C1 segment of cervical spinal cord (tissue), 14 donors: ENCODE measurements around the gene BICRA.
A peak's percentile ranks its signal among the peaks of the same experiment; 100 is the strongest.

ENCODE experiments used
- DNase-seq, 14 donors: peaks; one replicate each; lab custom pipeline; 2025; lab: John Stamatoyannopoulos, UW

BICRA gene

GRCh38 chr19:47601180-47601904 lies 7.6 kb upstream of the BICRA start:
- DNase-seq, result no peak

- no peak for DNase-seq
Observed at GRCh38 chr19:47603706-47604565, 5.0 kb upstream of the BICRA start.

- DNase-seq, result no peak
Observed at GRCh38 chr19:47607564-47608073, 1.3 kb upstream of the BICRA start.

DNA sequence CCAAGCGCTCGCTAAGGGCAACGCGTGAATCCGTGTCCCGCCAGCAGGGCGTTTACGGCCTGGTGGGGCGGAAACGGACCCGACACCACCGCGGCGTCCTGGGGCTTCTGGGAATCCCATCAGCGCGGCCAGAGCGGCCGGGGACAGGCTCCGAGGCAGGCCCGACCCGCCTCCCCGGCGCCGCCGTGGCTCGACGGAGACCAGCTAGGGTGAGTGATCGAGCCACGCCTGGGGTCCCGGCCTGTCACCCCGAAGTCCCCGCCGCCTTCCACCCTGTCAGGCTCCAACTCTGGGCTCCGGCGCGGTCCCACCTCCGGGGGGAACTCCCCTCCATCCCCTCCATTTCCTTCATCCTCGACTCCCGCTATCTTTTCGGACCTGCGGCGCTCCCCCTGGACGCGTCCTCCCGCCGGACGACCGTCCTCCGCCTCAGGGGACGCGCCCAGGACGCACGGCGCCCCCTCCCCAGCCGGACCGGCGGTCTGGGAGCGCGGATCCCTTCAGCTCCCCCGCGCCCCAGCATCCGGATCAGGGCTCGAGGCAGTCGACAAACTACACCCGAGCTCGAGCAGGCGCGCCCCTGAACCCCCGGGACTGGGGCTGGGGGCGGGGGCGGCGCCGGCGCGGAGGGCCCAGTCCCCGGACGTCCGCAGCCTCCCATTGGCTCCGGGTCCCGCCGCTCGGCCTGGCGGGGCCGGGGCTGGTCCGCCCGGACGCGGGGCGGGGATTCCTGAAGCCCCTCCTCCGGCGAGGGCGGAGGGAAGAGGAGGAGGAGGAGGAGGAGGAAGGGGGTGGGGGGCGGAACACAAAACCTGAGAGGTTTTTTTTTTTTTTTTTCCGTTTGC lies 638 bp upstream of the BICRA start:
- peak; percentile 42 to 95 (median 86) for DNase-seq

- peak in 9 of 14 donors; percentile 16 to 71 (median 31) for DNase-seq
Observed at GRCh38 chr19:47609906-47610894, 1.3 kb downstream of the BICRA start.

- no peak for DNase-seq
Observed at GRCh38 chr19:47610902-47611301, 2.0 kb downstream of the BICRA start.

GRCh38 chr19:47613165-47614020 lies 4.5 kb downstream of the BICRA start:
- peak in 5 of 14 donors; percentile 27 to 60 (median 36) for DNase-seq

DNA sequence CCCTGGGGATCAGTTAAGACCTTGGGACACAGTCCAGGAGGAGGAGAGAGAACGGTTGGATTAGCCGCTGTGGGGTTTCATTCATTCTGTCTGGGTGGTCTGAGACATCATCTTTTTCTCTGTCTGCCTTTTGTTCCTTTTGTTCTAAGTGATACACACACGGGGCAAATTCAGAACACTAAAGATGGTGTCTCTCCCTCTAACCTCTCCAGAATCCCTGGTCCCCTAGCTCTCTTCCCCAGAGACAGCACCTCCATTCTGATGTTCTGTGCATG lies 5.0 kb downstream of the BICRA start:
- no peak for DNase-seq

- no peak for DNase-seq
Observed at GRCh38 chr19:47614559-47614958, 5.6 kb downstream of the BICRA start.

DNA sequence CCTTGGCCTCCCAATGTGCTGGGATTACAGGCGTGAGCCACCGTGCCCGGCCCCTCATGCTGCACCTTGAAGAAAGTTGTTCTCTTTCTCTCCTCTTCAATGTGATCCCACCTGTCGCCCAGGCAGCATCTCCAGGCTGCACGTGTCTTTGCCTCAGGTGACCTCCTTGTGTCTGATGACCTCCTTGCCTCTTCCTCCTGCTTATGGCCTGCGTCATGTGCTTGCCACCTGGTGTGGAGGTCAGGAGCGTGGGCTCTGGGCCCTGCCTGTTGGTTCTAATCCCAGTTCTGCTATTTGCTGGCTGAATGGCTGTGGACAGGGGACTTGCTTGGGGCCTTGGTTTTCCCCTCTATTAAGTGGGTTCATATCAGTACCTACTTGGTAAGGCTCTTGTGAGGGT lies 6.3 kb downstream of the BICRA start:
- peak in 1 of 14 donors; percentile 21 for DNase-seq

DNA sequence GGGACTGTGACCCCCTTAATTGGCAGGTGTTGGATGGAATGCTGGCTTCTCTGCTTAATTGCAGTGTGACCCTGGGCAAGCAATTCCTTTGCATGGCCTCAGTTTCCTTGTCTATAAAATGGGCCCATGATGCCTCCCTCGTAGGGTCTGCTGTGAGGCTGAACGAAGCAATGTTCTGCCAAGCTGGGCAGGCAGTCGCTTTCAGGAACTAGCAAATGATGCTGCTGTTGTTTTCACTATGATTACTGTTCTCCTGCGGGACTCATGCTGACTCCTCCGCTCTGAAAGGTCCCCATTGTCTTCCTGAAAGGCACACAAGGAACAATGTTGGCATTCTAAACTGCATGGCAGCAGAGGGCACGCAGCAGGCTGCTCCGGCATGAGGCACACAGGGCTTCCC lies 6.8 kb downstream of the BICRA start:
- peak in 10 of 14 donors; percentile 37 to 80 (median 58) for DNase-seq

DNA sequence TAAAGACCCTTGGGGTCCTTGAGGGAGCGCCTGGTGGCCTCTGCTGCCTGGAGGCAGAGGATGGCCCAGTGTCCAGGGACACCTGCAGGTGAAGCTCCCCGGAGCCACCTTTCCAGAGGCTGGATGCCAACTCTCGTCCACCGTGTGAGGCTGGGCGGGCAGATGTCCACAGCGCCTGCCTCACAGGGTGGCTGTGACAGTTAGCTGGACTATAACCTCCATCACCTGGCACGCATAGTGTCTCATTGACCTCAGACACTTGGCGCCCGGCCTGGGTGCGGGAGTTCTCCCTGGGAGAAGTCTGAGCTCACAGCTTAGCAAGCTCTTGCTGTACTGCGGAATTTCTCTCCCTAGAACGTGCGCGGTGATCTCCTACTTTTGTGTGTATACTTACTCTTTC lies 9.8 kb downstream of the BICRA start:
- peak in 7 of 14 donors; percentile 5 to 54 (median 33) for DNase-seq

DNA sequence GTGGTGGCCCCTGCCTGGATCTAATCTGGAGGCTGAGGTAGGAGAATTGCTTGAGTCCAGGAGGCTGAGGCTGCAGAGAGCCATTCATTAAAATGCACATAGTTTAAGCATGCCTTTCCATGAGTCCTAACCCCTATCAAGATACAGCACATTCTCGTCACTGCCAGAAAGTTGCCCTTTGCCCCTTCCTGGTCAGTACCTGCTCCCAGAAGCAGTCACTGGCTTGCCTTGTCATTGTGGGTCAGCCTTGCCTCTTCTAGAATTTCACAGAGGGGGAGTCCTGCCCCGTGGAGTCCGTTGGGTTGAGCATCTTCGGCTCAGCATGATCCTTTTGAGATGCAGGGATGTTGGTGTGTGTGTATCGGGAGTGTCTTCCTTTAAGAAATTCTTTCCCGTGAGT lies 10.8 kb downstream of the BICRA start:
- no peak for DNase-seq

GRCh38 chr19:47623151-47623920 lies 14.4 kb downstream of the BICRA start:
- no peak for DNase-seq

- no peak for DNase-seq
Observed at GRCh38 chr19:47623921-47624391, 15.0 kb downstream of the BICRA start.

DNA sequence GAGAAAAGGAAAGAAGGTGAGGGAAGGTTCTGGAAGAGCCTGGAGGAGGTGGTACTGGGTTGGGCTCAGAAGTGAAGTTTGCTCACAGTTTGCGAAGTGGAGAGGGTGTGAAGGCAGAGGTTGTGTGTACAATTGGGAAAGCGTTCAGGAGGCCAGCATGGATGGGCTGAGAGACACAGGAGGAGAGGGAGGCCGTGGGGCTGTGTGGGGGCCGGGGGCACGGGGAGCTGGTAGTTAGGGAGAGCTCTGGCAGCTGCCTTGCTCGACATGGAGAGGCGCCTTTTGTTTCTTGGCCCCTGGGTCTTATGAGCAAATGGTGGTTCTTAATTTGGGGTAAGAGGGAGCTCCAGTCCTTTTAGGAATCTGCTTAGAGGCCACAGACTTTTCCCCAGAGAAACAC lies 16.7 kb downstream of the BICRA start:
- DNase-seq, result no peak

DNA sequence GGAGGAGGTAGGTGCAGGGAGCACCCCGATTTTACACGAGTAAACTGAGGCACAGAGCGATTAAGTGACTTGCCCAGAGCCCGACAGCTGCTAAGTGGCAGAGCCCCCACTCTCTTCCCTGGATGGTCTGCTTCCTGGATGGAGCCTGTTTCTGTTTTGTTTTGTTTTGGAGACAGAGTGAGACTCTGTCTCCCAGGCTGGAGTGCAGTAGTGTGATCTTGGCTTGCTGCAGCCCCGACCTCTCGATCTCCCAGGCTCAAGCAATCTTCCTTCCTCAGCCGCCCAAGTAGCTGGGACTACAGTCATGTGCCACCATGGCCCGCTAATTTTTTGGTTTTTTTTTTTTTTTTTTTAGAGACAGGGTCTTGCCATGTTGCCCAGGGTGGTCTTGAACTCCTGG lies 17.3 kb downstream of the BICRA start:
- no peak for DNase-seq

DNA sequence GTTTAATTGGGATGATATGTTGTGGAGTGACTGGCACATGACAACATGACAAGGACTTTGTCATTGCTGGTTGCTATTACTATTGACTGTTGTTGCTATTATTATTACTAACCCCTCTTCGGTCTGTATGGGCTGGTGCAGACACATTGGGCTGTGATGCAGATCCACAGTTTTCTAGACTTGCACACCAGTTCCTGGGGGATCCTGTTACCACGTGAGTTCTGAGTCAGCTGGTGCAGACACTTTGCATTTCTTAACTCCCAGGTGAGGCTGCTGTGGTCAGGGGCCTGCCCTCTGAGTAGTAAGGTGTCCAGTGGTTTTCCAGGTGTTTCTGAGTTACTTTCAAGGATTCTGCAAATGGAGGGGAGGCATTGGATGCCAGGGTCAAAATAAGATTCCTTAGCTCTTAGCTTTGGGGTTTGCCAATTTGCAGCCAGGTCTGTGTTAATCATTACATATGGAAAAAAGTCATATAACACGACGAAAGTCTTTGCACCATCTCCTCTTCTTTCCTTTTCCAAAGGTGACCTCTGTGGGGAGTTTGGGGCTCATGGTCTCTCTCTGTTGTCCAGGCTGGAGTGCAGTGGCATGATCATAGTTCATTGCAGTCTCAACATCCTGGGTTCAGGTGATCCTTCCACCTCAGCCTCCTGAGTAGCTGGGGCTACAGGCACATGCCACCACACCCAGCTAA lies 19.3 kb downstream of the BICRA start:
- no peak for DNase-seq
